Keratinocyte (primary cell): ENCODE data around the gene NGB. TPM values are rescaled to one million over a fixed set of nuclear protein-coding genes. Genes with fewer than 3 reads are reported as not detected.

Experiments
- DNase-seq: peaks from one replicate; pipeline ENCODE4 v3.0.0-alpha.2; 2011; ENCODE audit warnings: low read depth, missing footprints, low spot score
- FAIRE-seq: peaks from 2 replicates; lab custom pipeline; 2011; peaks lifted over from hg19 to GRCh38; lab: Jason Lieb, UNC
- H2AFZ ChIP-seq: 2 replicates; pipeline ENCODE4 v1.6.0; 2012; ENCODE audit warnings: low read length, control low read depth, inconsistent platforms; ENCODE audit not compliant: control insufficient read depth
- H3K27ac ChIP-seq: 2 replicates; pipeline ENCODE4 v1.5.1; 2011; ENCODE audit warnings: low read length; ENCODE audit not compliant: control insufficient read depth, insufficient read depth
- H3K27me3 ChIP-seq: 3 replicates; pipeline ENCODE4 v1.6.0; 2011; ENCODE audit warnings: low read length; ENCODE audit not compliant: control insufficient read depth, insufficient read depth; ENCODE audit errors: extremely low read depth
- H3K36me3 ChIP-seq, 2 experiments: 2 replicates in 1 of 2; 3 replicates in 1 of 2; pipeline ENCODE4 v1.5.1; 2011; ENCODE audit warnings: low read length in 2 of 2, mild to moderate bottlenecking in 1 of 2; ENCODE audit not compliant: control insufficient read depth in 2 of 2, insufficient read depth in 2 of 2; ENCODE audit errors: extremely low read depth in 1 of 2
- H3K4me1 ChIP-seq: 3 replicates; pipeline ENCODE4 v1.5.1; 2011; ENCODE audit warnings: low read length; ENCODE audit not compliant: control insufficient read depth, insufficient read depth; ENCODE audit errors: extremely low read depth
- H3K4me2 ChIP-seq: 3 replicates; pipeline ENCODE4 v1.6.0; 2011; ENCODE audit warnings: low read depth, low read length; ENCODE audit not compliant: control insufficient read depth, insufficient read depth; ENCODE audit errors: extremely low read depth
- H3K4me3 ChIP-seq, 3 experiments: fragments of 200-600 bp in 1 of 3; sonication (generic) in 1 of 3; 2 replicates in 2 of 3; 3 replicates in 1 of 3; pipeline ENCODE4 v1.5.1; 2011 to 2016; ENCODE audit warnings: low read length in 3 of 3, mild to moderate bottlenecking in 3 of 3, control low read depth in 2 of 3, inconsistent platforms in 1 of 3, low read depth in 1 of 3, mixed read lengths in 1 of 3, mixed run types in 1 of 3, moderate library complexity in 1 of 3; ENCODE audit not compliant: control insufficient read depth in 2 of 3, insufficient read depth in 2 of 3; ENCODE audit errors: extremely low read depth in 1 of 3
- H3K79me2 ChIP-seq: 2 replicates; pipeline ENCODE4 v1.6.0; 2012; ENCODE audit warnings: low read length; ENCODE audit not compliant: control insufficient read depth, insufficient read depth
- H3K9ac ChIP-seq: 3 replicates; pipeline ENCODE4 v1.6.0; 2011; ENCODE audit warnings: low read length; ENCODE audit not compliant: control insufficient read depth, insufficient read depth; ENCODE audit errors: extremely low read depth
- H3K9me1 ChIP-seq: 3 replicates; pipeline ENCODE4 v1.6.0; 2011; ENCODE audit warnings: low read length; ENCODE audit not compliant: control insufficient read depth, insufficient read depth; ENCODE audit errors: extremely low read depth
- H3K9me3 ChIP-seq: 2 replicates; pipeline ENCODE4 v1.5.1; 2012; ENCODE audit warnings: low read depth, low read length; ENCODE audit not compliant: control insufficient read depth
- H4K20me1 ChIP-seq: 3 replicates; pipeline ENCODE4 v1.6.0; 2011; ENCODE audit warnings: low read length; ENCODE audit not compliant: control insufficient read depth, insufficient read depth; ENCODE audit errors: extremely low read depth
- EZH2 ChIP-seq: IDR thresholded peaks from one replicate; pipeline ENCODE4 v1.6.1; 2012; ENCODE audit warnings: inconsistent platforms, mild to moderate bottlenecking, low read length, moderate library complexity
- dilution Hi-C: fragments of 300-500 bp; cut with MboI; formaldehyde crosslinking; loops from one replicate; pipeline ENCODE4 v1.7.0; 2020; ENCODE audit warnings: low sequenced_read_pairs; ENCODE audit not compliant: extremely low pct_ligation_motif_present
- polyA plus RNA-seq, 5 experiments: library from polyadenylated mRNA; depleted of rRNA in 3 of 5; stranded (reverse) in 3 of 5; stranded (forward) in 1 of 5; unstranded in 1 of 5; fragments of >200 nt; gene quantifications; 1 replicate in 1 of 5; 2 replicates in 3 of 5; 3 replicates in 1 of 5; pipeline versions ENCODE4 v1.2.1 to v1.2.3, GENCODE V29; 2011 to 2012; ENCODE audit warnings: missing spikeins in 2 of 5, low read depth in 1 of 5, low replicate concordance in 1 of 5
- TF ChIP-seq, protein P1 (sequence below), 3 experiments: IDR thresholded peaks in 1 of 3; conservative IDR thresholded peaks in 1 of 3; optimal IDR thresholded peaks in 1 of 3; 2 replicates in 2 of 3; 3 replicates in 1 of 3; pipeline versions ENCODE3 to v1.5.1; 2011; ENCODE audit warnings: low read length in 3 of 3, mild to moderate bottlenecking in 3 of 3, moderate library complexity in 2 of 3, control low read depth in 1 of 3, inconsistent platforms in 1 of 3; ENCODE audit not compliant: insufficient read depth in 2 of 3; ENCODE audit errors: extremely low read depth in 1 of 3

NGB gene
- polyA plus RNA-seq, 1 donor (not counting 4 experiments of a cell fraction or from before 2014, with no cell fraction given) = not detected

DNA sequence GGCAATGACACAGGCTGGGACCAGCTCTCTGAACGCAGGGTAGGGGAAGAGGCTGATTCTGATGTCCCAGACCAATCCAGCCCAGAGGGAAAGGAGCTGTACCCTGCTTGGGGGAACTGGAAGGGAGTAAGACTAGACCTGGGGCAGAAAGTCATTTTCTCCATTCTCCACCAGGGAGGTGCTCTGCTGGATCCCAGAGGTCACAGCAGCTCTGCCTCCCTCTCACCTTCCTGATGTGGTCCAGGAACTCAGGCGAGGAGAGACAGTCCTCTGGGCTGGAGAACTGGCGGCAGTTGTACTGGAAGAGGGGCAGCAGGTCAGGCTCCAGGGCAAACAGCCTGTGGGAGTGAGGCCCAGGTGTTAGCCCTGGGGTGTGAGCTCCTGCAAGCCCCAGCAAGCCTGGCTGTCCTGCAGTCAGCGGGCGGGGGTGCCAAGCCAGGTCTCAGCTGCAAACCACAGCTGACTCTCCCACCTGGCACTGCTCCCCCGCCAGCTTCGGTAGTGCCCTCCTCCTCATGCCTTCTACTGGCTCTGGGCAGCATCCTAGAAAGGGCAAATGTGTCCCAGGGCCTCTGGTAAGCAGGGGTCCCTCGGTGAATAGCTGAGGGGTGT is 1.9 kb downstream of the NGB start:
- Histone ChIP-seq H3K4me2 (no peak overlapping the region), H4K20me1 (peaks cover 2% of the 10 kb centered on the region), H3K27ac (no peak overlapping the region), H2AFZ (no peak overlapping the region), H3K9me3 (no peaks in the 10 kb centered on the region), H3K4me3 (no peak overlapping the region), H3K9ac (no peak overlapping the region), H3K27me3 (peaks cover 41% of the 10 kb centered on the region), H3K4me1 (peaks cover 8% of the 10 kb centered on the region), H3K9me1 (no peaks in the 10 kb centered on the region), H3K79me2 (no peaks in the 10 kb centered on the region), H3K36me3 (no peaks in the 10 kb centered on the region)
- no peak for DNase-seq
- dilution Hi-C loops = no loop called here
- FAIRE-seq = no peak
- no peak for TF ChIP-seq EZH2
- TF ChIP-seq, protein P1, sequence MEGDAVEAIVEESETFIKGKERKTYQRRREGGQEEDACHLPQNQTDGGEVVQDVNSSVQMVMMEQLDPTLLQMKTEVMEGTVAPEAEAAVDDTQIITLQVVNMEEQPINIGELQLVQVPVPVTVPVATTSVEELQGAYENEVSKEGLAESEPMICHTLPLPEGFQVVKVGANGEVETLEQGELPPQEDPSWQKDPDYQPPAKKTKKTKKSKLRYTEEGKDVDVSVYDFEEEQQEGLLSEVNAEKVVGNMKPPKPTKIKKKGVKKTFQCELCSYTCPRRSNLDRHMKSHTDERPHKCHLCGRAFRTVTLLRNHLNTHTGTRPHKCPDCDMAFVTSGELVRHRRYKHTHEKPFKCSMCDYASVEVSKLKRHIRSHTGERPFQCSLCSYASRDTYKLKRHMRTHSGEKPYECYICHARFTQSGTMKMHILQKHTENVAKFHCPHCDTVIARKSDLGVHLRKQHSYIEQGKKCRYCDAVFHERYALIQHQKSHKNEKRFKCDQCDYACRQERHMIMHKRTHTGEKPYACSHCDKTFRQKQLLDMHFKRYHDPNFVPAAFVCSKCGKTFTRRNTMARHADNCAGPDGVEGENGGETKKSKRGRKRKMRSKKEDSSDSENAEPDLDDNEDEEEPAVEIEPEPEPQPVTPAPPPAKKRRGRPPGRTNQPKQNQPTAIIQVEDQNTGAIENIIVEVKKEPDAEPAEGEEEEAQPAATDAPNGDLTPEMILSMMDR (optimal IDR thresholded peaks at IDR 0.05 in 1 of 3, IDR thresholded peaks at IDR 0.05 in 1 of 3, conservative IDR thresholded peaks at IDR 0.05 in 1 of 3; ENCODE audit: extremely low read depth in 1 of 3, insufficient read depth in 2 of 3, low read length in 3 of 3) = no peak

DNA sequence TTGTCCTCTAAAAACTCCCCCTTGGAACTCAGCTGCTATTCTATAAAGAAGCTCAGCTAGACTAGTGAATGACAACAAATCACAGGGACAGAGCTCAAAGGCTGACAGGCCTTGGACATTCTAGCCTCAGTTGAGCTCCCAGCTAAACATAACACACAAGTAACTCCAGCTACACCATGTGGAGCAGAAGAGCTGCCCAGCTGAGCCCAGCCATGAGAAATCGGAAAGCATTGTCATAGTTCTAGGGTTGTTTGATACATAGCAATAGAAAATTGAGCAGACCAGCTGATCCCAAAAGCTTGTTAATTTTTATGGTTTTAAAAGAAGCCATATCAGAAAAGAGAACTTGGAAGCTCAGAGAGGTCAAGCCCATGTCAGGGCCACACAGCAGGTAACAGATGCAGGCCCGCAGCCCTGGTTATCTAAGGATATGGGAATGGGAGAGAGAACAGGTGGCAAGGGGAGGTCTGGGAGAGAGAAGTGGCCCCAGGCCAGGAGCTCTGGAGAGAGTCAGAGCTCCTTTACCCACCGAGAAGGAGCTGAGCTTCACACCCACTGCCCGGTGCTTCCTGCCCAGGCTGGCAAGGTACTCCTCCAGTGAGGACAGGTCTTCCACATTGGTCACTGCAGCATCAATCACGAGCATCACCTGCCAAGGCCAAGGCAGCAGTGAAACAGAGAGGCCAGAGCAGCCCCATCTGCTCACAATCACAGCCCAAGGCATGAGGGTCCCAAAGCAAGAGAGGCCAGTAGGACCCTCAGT is 2.9 kb downstream of the NGB start:
- Histone ChIP-seq H4K20me1 (peaks cover 2% of the 10 kb centered on the region), H3K4me2 (no peak overlapping the region), H3K4me1 (peaks cover 8% of the 10 kb centered on the region), H3K4me3 (no peak overlapping the region), H3K9ac (no peak overlapping the region), H2AFZ (no peak overlapping the region), H3K36me3 (no peaks in the 10 kb centered on the region), H3K9me1 (no peaks in the 10 kb centered on the region), H3K27ac (no peak overlapping the region), H3K9me3 (no peaks in the 10 kb centered on the region), H3K27me3 (peaks cover 41% of the 10 kb centered on the region), H3K79me2 (no peaks in the 10 kb centered on the region)
- DNase-seq (no peak), FAIRE-seq (no peak)
- dilution Hi-C loops = no loop called here
- TF ChIP-seq EZH2 = no peak
- TF ChIP-seq, protein P1 (optimal IDR thresholded peaks at IDR 0.05 in 1 of 3, IDR thresholded peaks at IDR 0.05 in 1 of 3, conservative IDR thresholded peaks at IDR 0.05 in 1 of 3; ENCODE audit: extremely low read depth in 1 of 3, insufficient read depth in 2 of 3, low read length in 3 of 3) = no peak
